ENCODE results near the gene MEX3D.

Gene MEX3D

GRCh38 chr19:1505012-1505411 is 63.1 kb downstream of the MEX3D start:
- TF ChIP-seq, protein P1, sequence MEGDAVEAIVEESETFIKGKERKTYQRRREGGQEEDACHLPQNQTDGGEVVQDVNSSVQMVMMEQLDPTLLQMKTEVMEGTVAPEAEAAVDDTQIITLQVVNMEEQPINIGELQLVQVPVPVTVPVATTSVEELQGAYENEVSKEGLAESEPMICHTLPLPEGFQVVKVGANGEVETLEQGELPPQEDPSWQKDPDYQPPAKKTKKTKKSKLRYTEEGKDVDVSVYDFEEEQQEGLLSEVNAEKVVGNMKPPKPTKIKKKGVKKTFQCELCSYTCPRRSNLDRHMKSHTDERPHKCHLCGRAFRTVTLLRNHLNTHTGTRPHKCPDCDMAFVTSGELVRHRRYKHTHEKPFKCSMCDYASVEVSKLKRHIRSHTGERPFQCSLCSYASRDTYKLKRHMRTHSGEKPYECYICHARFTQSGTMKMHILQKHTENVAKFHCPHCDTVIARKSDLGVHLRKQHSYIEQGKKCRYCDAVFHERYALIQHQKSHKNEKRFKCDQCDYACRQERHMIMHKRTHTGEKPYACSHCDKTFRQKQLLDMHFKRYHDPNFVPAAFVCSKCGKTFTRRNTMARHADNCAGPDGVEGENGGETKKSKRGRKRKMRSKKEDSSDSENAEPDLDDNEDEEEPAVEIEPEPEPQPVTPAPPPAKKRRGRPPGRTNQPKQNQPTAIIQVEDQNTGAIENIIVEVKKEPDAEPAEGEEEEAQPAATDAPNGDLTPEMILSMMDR (conservative IDR thresholded peaks at IDR 0.05; ENCODE audit: low read depth, low read length): no peak
- no peak for DNase-seq (ENCODE audit: low read depth)
- H3K4me3 ChIP-seq (ENCODE audit: low read length): no peak overlapping the region

Data from retinal pigment epithelial cell (primary cell).